GM21619 (cell line): ENCODE data around the gene PRR15L.

ENCODE experiments used
- ATAC-seq: cut with Tn5 transposase; IDR thresholded peaks from one replicate; pipeline ENCODE4 v1.9.1; 2021; ENCODE audit not compliant: unreplicated experiment

The PRR15L gene

GRCh38 chr17:47962901-47963300 lies 5.2 kb upstream of the PRR15L start:
- ATAC-seq: no peak

DNA sequence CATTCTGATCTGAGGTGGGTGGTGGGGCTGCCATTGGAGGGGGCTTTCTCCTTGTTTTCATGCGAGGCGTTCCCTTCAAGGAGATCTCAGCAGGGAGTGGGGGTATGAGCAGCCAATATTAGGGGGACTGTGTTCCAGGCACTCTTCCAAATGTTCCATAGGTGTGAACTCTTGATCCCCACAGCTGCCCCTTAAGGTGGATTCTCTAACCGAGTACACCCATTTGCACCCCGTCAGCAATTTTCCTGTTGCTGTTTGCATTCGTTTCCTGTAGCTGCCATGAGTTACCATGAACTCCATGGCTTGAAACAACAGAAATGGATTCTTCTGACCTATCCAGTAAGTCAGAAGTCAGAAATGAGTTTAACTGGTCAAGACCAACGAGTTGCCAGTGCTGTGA lies 3.7 kb upstream of the PRR15L start:
- ATAC-seq: no peak

DNA sequence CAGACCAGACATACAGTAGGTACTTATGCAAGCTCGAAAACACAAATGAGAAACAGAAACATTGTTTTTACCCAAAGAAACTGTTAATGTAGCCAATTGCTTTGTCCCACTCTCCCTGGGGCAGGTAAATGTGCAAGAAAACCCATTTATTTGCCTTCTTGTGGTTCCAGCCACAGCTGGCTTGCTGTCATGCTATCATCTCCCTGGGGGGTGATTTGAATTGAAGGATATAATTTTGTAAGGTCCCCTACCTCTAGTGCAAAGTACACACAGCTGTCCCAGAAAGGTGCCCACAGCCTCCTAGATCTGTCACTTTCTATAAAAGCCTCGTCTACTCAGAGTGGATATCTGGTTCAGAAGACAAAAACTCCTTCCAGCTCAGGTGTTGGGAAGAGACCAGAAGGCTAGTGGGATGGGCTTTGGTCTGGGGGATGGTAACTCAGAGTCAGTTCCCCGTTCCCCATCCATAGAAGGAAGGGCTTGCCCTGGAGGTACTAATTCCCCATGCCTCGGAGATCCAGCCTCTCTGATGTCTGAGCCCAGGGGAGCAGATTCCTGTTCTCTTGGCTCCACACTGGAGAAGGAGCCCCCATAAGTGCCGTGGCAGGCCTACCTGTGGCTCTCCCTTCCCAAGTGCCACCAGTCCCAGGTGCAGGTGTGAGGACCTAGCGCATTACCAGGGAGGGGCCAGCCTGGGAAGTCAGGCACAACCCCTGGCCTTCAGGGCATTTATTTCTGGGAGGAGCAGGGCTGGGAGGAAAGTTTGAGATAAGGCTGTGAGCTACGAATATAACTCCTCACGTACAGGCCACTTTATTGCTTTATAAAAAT lies 2.4 kb upstream of the PRR15L start:
- ATAC-seq: no peak

DNA sequence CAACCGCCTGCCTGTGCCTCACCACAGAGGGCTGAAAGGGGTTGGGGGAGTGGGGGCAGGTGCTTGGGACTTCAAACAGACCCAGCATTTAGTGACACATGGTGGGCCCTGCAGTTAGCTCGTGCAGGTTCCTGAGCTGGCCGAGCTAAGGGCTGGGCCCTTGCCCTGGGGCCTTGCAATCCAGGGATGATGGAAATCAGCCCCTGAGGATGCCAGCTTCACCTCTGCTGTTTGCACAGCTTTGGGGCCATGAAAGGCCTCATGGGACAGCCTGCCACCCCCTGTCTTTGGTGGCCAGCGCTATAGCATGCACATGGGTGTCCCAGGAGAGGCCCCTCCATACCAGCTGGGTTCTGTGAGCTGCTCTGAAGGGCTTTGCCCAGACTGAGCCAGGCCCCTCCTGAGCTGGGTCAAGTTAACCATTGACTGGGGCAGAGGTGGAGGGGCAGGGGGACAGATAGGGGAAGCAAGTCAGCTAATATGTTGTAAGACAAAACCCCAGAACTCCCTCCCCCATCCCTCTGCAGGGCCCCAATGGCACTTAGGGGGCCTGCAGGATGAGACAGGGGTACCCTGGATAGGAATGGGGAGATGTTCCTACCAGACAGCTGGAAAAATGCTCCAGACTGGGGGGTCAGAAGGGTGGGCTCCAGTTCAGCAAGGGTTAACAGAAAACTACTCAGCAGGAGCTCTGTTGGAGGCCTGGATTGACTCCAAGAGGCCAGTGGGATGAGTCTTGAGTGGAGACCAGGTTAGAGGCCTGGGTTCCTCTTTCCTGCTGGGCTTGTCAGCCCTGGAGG lies 692 bp downstream of the PRR15L start:
- ATAC-seq: no peak

DNA sequence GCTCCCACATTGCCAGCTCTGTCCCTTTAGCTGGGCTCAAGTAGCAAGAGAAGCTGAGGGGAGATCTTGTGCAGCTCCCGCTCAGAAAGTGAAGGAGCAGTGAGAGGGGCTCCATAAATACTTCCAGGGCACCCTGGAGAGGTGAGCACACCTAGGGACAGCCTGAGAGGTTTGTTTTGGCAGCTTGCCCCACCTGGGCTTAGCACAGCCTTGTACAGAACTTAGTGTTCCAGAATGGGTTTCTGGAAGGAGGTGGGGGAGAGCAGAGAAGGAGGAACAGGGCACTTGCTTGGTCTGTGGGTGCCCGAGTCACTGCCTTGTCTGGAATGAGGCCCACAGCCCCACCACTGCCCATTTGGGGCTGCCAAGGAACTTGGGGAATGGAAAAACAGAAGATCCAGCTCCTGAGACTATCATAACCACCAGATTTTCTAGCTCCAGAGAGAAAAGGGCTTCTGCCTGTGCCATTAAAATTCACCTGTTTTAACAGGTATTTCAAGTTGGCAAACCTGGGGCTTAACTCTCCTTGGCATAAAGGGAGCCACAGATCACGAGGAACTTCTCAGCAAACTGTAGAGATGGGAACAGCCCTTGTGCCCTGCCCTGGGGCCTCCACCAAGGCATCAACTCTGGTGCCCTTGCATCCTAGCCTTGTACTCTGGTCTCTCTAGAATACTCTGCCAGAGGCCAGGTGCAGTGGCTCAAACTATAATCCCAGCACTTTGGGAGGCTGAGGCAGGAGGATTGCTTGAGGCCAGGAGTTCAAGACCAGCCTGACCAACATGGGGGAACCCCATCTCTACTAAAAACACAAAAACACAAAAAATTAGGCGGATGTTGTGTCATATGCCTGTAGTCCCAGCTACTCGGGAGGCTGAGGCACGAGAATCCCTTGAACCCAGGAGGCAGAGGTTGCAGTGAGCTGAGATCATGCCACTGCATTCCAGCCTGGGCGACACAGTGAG lies 1.9 kb downstream of the PRR15L start:
- ATAC-seq: no peak

- ATAC-seq: no peak
Observed at GRCh38 chr17:47953909-47954308, 3.8 kb downstream of the PRR15L start.

DNA sequence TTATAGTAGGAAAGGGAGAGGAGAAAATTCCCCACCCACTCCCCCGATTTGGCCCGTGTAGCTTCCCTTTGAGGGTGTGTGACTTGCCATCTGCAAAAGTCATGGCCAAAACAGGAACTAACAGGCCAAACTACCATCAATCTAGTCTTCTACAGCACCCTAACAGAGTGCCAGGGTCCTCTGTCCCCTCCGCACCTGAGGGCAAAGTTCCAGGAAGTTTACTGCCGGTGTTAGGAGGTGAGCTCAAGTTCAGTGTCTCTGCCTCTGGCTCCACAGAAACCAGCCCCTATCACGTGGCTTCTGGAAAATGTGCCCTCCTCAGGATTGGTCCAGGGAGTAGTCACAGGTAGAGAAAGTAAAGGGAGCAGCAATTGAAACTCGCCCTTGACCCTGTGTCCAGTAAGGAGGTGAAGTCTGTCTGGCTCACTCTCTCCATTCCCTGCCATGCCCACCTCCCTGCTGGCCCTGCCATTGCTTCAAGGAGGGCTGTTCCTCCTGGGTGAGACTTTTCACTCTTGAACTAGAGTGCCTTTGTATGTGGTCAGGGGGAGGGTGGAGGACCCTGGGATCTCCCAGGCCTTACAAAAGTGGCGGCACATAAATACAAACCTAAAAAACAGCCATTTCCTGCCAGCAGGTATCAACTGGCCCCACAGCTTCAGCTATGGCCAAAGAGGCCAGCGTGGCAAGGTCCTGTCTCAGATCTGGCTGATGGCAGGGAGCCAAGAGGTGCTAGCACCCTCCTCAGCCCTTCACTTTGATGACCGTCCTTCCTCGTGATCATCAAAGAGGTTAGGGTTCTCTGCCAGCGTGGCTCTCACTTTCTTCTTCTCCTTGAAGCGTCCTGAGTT lies 5.3 kb downstream of the PRR15L start:
- ATAC-seq: no peak

DNA sequence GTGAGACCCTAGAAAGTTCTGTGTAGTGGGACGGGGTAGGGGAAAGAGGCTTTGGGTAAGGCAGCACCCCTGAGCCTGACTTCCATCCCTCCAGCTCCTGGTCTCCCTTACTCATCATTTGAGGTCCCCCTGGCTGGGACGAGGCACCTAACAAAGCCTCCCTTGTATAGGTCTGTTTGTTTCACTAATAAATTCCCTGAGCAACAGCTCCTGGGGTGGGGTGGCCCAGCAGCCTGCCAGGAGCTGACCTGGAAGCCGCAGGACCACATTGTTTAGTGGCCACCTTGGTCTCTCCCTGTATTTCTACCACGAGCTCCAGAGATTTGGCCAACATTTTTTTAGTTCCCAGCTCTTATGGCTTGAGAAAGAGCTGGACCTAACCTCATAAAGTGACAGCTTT lies 7.2 kb downstream of the PRR15L start:
- no peak for ATAC-seq

- no peak for ATAC-seq
Observed at GRCh38 chr17:47949946-47950345, 7.7 kb downstream of the PRR15L start.

DNA sequence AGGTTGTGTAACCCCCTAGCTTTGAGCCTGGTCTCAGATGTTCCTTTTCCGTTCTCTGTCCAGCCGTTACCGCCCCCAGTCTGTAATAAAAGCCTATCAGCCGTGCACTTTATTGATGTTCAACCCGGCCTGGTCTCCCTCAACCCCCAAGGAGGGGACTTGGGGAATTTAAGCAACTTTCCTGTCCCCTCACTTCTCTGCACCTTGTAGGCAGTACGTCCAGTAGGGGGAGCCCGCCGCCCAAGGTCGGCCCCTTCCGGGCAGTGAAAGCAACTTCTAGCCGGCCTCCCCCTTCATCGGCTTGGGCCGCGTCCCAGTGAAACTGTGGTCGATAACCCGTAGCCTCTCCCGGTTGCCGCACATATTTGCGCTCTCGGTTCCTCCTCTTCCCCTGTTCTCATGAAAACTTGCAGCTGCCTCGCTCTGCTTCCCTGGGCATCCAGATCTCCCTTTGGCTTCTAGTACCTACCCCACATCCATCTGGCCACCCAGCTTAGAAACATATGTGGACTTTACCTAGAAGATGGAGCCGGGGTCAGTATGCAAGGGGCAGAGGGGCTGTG lies 8.4 kb downstream of the PRR15L start:
- peak; percentile 60 for ATAC-seq

GRCh38 chr17:47948706-47949196 lies 8.9 kb downstream of the PRR15L start:
- no peak for ATAC-seq

DNA sequence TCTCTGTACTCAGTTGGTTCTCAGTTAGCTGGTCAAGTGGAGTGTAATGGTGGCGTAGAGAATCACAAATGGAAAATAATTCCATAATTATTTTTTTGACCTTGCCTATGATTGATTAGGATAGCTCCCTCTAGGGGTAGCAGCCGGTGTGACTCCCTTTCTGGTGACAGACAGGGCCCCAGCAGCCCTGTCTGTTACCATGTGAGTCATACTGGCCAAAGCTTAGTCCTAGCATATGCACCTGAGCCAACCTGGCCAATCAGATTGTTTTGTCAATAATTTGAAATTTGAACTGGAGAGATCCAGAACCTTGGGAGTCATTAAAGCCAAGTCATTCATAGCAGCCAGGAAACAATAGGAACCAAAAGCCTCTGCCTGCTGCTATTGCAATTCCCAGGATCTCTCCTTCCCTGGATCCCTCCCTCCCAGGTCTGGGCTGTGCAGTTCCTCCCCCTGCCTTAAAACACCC lies 10.7 kb downstream of the PRR15L start:
- ATAC-seq: no peak

GRCh38 chr17:47946516-47946915 lies 11.2 kb downstream of the PRR15L start:
- no peak for ATAC-seq

DNA sequence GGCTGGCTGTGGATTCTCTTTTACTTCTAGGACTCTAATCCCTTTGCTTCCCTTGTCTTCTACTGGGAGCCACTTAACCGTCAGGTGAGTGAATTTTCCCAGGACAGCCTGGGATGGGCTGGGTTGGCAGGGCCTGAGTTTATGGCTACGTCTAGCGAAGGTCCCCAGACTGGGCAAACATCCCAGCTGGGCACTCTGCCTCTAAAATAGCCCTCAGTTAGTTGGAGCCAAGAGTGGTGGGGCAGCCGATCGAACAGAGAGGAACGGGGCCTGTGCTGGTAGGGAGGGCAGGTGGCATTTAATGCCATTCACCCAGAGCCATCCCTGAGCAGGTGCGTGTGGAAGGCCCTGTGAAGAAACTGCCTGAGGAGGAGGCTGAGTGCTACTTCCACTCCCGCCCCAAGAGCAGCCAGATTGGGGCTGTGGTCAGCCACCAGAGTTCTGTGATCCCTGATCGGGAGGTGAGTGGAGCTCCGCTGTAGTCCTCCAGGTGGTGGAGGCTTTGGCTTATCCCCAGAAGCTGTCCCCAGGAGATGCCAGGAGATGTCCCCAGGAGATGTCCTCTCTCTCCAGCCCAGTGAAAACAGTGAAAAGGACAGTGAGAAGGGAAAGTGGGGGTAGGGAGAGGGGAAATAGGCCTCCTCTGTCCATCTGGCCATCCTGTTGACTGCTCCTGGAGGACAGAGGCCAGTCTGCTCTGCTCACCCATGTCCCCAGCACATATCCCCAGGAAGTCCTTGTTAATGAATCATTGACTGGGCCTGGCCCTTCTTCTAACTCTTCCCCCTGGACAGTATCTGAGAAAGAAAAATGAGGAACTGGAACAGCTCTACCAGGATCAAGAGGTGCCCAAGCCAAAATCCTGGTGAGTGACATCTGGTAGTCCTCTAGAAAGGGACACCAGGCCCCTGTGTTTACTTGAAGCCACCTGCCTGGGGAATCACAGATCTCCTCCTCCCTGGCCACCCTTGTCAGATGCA lies 11.9 kb downstream of the PRR15L start:
- no peak for ATAC-seq

DNA sequence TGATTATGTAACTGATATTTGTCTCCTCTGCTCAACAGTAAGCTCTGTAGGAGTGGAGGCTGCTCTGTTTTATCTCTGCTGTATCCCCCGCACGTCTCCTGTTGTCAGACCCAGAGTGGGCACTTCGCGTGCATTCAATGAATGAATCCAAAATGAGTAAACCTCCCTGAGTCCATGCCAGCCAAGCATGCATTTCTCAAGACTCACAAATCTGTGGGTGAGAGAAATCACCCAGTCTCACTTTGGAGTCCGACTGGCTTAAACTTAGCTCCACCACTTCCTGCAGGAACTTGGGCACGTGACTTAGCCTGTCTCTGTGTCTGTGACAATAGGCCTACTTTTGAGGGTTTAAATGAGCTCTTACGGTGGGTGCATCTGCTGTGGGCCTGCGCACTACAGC lies 12.6 kb downstream of the PRR15L start:
- ATAC-seq: no peak

DNA sequence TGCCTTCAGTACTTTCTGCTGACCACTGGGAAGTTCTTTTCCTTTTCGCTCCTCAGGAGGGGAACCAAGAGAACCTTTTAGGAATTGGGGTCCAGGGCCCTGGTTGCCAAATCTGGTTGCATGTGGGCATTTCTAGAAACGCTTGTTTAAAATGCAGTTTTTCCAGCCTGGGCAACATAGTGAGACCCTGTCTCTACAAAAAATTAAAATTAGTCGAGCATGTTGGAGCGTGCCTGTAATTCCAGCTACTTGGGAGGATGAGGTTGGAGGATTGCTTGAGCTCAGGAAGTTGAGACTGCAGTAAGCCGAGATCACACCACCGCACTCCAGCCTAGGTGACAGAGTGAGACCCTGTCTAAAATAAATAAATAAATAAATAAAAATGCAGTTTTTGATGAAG lies 15.1 kb downstream of the PRR15L start:
- ATAC-seq: no peak

DNA sequence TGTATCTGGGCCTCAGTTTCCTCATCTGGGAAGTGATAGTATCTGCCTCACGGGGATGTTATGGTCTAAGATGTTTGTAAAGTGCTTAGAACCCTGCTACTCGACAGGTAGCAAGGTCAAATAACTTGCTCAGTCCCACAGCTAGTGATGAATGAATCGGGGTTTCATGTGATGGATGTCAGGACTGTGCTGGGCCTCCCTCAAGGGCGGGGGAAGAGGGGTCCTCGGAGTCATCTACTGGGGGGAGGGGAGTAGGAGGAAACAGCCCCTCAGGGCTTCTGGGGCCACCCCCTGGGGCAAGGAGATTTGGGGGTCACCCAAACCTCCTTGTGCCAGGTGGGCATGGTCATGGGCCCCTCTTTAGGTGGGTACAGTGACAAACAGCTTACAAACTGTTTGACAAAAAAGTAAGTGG lies 15.6 kb downstream of the PRR15L start:
- ATAC-seq: no peak
